Choroid plexus epithelial cell (primary cell): ENCODE measurements around the gene SLC24A3.
A peak's percentile ranks its signal among the peaks of the same experiment; 100 is the strongest.

Source experiments
- DNase-seq: peaks from one replicate; pipeline ENCODE4 v3.0.0-alpha.2; 2010; ENCODE audit warnings: low read depth
- H3K4me3 ChIP-seq: 2 replicates; pipeline ENCODE4 v1.5.1; 2011; ENCODE audit warnings: low read depth, mild to moderate bottlenecking, control low read depth, low read length, moderate library complexity
- TF ChIP-seq, protein P1 (sequence below): conservative IDR thresholded peaks from 2 replicates; pipeline ENCODE4 v1.5.1; 2011; ENCODE audit warnings: low read depth, mild to moderate bottlenecking, control low read depth, inconsistent platforms, low read length, moderate library complexity

The SLC24A3 gene

DNA sequence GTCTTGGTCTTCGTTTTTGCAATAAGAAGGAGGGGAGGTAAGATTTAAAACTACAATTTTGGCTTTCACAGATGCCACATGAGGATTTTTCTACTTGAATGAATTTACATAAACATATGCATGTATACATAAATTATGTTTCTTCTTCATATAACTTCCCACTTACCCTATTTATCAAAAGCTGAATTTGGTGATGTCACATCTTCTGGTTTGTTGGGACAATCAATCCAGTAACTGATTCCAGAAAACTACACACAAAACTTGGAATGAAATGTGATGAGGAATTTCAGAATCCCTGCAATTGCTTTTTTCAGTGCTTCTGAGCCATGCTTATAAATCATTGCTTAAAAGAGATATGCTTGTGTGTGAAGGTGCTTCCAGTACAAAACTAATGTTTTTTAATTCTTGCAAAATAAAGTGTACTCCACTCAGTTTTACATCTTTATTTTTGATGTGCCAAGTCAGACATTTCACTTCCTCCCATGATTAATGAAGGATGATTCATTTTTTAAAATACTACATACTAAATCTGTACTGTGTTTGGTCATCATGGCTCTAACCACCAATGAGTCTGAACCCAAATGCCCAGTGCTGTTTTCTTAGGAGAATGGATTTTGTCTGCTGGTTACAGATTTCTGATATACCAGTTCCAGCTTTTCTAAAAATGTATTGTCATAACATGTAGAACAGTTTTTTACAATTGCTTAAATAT, 513.5 kb downstream of the SLC24A3 start:
- TF ChIP-seq, protein P1, sequence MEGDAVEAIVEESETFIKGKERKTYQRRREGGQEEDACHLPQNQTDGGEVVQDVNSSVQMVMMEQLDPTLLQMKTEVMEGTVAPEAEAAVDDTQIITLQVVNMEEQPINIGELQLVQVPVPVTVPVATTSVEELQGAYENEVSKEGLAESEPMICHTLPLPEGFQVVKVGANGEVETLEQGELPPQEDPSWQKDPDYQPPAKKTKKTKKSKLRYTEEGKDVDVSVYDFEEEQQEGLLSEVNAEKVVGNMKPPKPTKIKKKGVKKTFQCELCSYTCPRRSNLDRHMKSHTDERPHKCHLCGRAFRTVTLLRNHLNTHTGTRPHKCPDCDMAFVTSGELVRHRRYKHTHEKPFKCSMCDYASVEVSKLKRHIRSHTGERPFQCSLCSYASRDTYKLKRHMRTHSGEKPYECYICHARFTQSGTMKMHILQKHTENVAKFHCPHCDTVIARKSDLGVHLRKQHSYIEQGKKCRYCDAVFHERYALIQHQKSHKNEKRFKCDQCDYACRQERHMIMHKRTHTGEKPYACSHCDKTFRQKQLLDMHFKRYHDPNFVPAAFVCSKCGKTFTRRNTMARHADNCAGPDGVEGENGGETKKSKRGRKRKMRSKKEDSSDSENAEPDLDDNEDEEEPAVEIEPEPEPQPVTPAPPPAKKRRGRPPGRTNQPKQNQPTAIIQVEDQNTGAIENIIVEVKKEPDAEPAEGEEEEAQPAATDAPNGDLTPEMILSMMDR: no peak
- H3K4me3 ChIP-seq: no peak overlapping the region
- DNase-seq: peak; percentile 10

DNA sequence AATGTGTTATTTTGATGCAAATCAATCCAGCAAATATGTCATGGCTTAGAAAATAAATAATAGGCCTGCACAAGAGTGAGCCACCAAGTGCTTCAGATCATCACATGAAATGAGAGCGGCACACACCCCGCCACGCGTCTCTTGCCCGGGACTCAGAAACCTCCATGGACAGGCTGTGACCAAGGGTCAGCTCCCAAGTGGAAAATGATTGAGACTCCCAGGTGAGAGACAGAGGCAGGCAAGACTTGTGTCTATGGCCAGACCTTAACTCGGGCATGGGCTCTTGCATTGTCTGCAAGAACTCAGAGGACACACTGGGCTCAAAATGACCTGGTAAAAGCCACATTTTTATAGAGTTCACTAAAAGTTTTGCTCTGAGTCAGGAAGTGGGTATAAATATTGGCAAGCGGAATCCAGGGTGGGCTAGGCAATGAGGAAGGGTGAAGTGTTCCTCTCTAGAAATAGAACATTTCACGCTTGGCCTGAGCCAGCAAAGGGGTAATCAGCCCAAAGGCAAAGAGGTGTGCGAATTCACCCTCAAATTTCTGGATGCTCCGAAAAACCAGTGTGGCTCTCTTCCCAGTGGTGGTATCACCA, 514.9 kb downstream of the SLC24A3 start:
- DNase-seq: no peak
- TF ChIP-seq, protein P1: no peak
- no peak overlapping the region for H3K4me3 ChIP-seq

DNA sequence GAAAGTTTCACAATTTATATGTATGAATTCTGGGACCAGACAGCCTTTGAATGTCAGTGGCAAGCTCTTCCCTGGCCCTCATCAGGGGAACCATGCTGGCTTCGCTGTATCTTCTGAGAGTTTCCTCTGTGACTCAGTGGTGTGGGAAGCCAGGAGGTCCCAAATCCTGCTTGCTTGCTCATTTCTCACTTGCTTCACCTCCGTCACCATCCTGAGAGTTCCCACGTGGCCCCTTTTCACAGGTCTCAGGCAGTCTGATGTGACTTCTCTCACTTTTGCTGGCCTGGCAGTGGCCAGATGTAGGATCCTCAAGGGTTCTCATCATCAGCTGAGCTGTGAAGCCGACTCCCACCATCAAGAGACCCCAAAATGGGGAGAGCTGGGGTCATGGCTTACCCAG, 517.2 kb downstream of the SLC24A3 start:
- no peak overlapping the region for H3K4me3 ChIP-seq
- no peak for DNase-seq
- TF ChIP-seq, protein P1: no peak

DNA sequence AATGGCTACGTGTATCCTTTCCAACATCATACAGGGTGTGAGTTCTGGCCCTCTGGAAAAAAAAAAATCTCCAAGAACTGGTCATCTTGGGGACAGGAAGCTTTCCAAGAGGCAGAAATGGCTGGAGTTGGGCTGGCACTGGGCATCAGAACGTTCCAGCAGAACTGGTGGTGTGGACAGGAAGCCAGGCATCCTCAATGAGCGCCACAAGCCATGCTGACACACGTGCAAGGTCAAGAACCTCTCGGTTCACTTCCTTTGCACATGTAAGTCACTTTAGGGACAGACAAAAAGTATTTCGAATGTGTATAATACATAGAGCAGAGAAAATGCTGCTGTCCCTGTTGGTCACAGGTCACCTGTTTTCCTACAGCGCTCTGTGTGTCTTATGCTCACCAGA, 518.3 kb downstream of the SLC24A3 start:
- TF ChIP-seq, protein P1: no peak
- H3K4me3 ChIP-seq: no peak overlapping the region
- DNase-seq: no peak

DNA sequence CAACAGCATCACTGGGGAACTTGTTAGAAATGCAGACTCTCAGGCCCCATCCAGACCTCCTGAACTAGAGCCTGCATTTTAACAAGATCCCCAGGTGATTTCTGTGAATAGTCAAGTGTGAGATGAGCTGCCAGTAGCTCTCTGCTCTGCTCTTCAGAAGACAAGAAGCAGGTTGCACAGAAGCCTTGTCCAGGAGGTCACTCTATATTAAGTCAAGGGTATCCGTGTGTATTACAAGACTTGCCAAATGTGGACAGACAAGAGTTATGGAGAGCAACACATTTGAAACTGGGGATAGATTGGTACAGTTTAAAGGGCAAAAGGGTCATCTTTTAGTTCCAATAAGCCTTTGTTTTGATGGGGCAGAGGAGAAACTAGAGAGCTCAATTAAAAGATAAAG, 522.4 kb downstream of the SLC24A3 start:
- DNase-seq: no peak
- TF ChIP-seq, protein P1: no peak
- H3K4me3 ChIP-seq: no peak overlapping the region

DNA sequence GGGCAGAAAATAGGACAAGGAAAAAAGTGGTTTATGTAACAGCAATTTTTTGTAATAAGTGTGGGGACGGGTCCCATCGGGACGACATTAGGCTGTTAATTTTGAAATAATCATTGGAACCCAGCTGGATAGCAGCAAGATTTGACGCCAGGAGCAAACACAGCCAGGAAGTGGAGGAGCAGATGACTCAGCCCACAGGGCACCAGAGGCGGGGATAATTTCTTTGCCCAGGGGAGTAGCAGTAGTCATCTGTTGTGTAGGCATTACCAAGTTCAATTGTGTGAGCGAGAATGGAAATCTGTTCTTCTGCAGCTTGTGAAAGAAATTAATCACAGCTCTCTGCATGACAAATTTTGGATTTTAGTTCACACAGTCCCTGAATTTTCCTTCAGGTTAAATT, 523.0 kb downstream of the SLC24A3 start:
- TF ChIP-seq, protein P1: no peak
- H3K4me3 ChIP-seq: no peak overlapping the region
- peak; percentile 86 for DNase-seq

DNA sequence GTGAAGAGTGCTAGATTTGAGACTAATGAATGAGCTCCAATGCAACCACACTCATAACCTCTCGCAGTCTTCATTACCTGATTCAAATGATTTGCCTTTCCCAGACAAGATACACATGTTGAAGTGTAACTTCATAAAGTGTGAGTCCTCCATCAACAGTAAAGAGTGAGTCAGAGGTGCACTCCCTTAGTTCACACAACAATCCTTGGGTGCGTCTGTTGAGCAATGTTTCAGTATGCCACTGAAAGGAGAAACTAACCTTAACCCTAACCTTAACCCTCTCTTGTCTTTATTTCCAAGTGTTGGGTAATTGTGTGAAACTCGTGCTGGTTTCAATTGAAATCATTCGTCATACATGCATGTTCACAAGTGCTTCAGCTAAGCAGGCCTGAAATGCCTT, 524.6 kb downstream of the SLC24A3 start:
- H3K4me3 ChIP-seq: no peak overlapping the region
- TF ChIP-seq, protein P1: no peak
- peak; percentile 87 for DNase-seq
